Loucy (cell line): Measurements from ENCODE around the gene COQ2.

ENCODE experiments used
- H2AFZ ChIP-seq: fragments of 200-600 bp; sonication (generic); 2 replicates; pipeline ENCODE4 v1.6.0; 2016; ENCODE audit warnings: antibody characterized with exemption, mild to moderate bottlenecking, low read length, moderate library complexity
- H3F3A ChIP-seq: fragments of 200-600 bp; 2 replicates; pipeline ENCODE4 v1.6.0; 2016; ENCODE audit warnings: antibody characterized with exemption, low read depth, mild to moderate bottlenecking
- H3K27me3 ChIP-seq: fragments of 200-600 bp; sonication (generic); 2 replicates; pipeline ENCODE4 v1.6.1; 2014; ENCODE audit warnings: low read length, mild to moderate bottlenecking; ENCODE audit not compliant: insufficient read depth, poor library complexity, severe bottlenecking
- H3K36me3 ChIP-seq: fragments of 200-600 bp; sonication (generic); 2 replicates; pipeline ENCODE4 v1.6.1; 2016; ENCODE audit warnings: low read length; ENCODE audit not compliant: insufficient read depth
- H3K4me1 ChIP-seq: fragments of 200-600 bp; sonication (generic); 2 replicates; pipeline ENCODE4 v1.5.1; 2014; ENCODE audit warnings: low read length, mild to moderate bottlenecking; ENCODE audit not compliant: insufficient read depth, poor library complexity, severe bottlenecking
- H3K4me2 ChIP-seq: fragments of 200-600 bp; sonication (generic); 2 replicates; pipeline ENCODE4 v1.6.0; 2014; ENCODE audit warnings: antibody characterized with exemption, low read length, low read depth, mild to moderate bottlenecking; ENCODE audit not compliant: poor library complexity, severe bottlenecking
- H3K4me3 ChIP-seq: fragments of 200-600 bp; sonication (generic); 2 replicates; pipeline ENCODE4 v1.5.1; 2014; ENCODE audit warnings: low read length, mild to moderate bottlenecking, mixed read lengths; ENCODE audit not compliant: poor library complexity, severe bottlenecking
- H3K79me2 ChIP-seq: fragments of 200-600 bp; sonication (generic); 2 replicates; pipeline ENCODE4 v1.6.1; 2014; ENCODE audit warnings: low read length; ENCODE audit not compliant: insufficient read depth
- H3K9ac ChIP-seq: fragments of 200-600 bp; sonication (generic); 2 replicates; pipeline ENCODE4 v1.6.0; 2014; ENCODE audit warnings: mild to moderate bottlenecking, low read depth, low read length, moderate library complexity; ENCODE audit not compliant: poor library complexity, severe bottlenecking
- H3K9me2 ChIP-seq: fragments of 200-600 bp; sonication (generic); replicated peaks from 2 replicates; pipeline ENCODE4 v1.6.1; 2016; ENCODE audit warnings: low read depth, low read length, mixed read lengths
- H3K9me3 ChIP-seq: fragments of 200-600 bp; sonication (generic); 2 replicates; pipeline ENCODE4 v1.6.1; 2014; ENCODE audit warnings: mild to moderate bottlenecking, antibody characterized with exemption, low read length, low read depth; ENCODE audit not compliant: insufficient read depth
- H4K20me1 ChIP-seq: fragments of 200-600 bp; sonication (generic); 2 replicates; pipeline ENCODE4 v1.6.0; 2014; ENCODE audit warnings: antibody characterized with exemption, low read length, mild to moderate bottlenecking; ENCODE audit not compliant: insufficient read depth, poor library complexity, severe bottlenecking
- CTCF ChIP-seq: fragments of 200-600 bp; sonication (generic); conservative IDR thresholded peaks from 2 replicates; pipeline ENCODE4 v1.5.1; 2014; ENCODE audit warnings: mild to moderate bottlenecking, antibody characterized with exemption, low read length
- EZH2phosphoT487 ChIP-seq: fragments of 200-600 bp; IDR thresholded peaks from 2 replicates; pipeline ENCODE4 v1.6.1; 2018; ENCODE audit warnings: antibody characterized with exemption, mild to moderate bottlenecking, moderate library complexity, borderline replicate concordance

Gene COQ2

DNA sequence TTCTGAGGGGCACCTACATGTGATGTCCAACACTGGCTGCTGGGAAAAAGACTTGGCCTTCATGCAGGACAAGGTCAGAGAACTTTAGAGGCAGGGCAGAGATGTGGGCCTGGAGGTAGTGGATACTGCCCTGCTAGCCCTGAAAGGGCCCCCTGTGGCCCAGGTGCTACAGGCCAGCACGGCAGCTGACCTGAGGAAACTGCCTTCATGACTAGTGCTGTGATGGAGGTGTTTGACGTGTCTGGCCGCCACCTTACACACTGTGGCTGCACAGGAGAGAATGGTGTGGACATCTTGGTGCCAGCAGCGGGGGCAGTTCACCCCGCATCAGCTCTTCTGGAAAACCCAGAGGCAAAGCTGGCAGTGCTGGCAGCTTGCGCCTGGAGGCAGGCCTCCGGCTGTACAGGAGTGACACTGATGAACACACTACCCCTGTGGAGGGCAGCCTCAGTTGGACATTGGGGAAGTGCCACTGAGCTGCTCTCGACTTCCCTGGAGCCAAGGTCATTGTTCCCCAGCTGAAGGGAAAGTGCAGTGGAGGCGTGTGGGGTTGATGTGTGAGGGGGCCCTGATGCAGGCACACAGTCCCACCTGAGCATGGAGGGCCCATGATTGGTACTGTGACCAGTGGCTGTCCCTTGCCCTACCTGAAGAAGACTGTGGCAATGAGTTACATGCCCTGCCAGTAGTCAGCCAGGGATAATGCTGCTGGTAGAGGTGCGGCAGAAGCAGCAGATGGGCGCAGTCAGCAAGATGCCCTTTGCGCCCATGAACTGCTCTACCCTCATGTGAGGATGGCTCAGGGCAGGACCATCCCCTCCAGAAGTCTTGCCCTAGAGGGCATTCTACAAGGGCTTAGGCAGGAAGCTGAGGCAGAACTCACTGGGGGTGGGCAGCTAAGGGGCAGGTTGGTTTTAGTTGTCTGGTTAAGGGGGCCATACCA lies 36.9 kb downstream of the COQ2 start:
- Histone ChIP-seq H3K4me1 (peaks cover 10% of the 10 kb centered on the region), H3K9me3 (no peaks in the 10 kb centered on the region), H3K9ac (no peak overlapping the region), H3K36me3 (no peaks in the 10 kb centered on the region), H3K4me3 (no peak overlapping the region), H2AFZ (no peak overlapping the region), H3F3A (no peaks in the 10 kb centered on the region), H3K4me2 (no peak overlapping the region), H3K79me2 (no peaks in the 10 kb centered on the region), H3K27me3 (no peaks in the 10 kb centered on the region), H4K20me1 (no peaks in the 10 kb centered on the region), H3K9me2 (no peaks in the 10 kb centered on the region)
- TF ChIP-seq CTCF (no peak), EZH2phosphoT487 (no peak)

GRCh38 chr4:83241132-83241531 lies 43.5 kb downstream of the COQ2 start:
- Histone ChIP-seq H3K9ac (no peak overlapping the region), H3K9me3 (no peaks in the 10 kb centered on the region), H3F3A (no peaks in the 10 kb centered on the region), H2AFZ (no peak overlapping the region), H3K4me2 (no peak overlapping the region), H3K36me3 (no peaks in the 10 kb centered on the region), H3K9me2 (no peaks in the 10 kb centered on the region), H3K4me1 (peaks cover 14% of the 10 kb centered on the region), H3K27me3 (no peaks in the 10 kb centered on the region), H3K79me2 (no peaks in the 10 kb centered on the region), H3K4me3 (no peak overlapping the region), H4K20me1 (no peaks in the 10 kb centered on the region)
- TF ChIP-seq CTCF (no peak), EZH2phosphoT487 (no peak)

DNA sequence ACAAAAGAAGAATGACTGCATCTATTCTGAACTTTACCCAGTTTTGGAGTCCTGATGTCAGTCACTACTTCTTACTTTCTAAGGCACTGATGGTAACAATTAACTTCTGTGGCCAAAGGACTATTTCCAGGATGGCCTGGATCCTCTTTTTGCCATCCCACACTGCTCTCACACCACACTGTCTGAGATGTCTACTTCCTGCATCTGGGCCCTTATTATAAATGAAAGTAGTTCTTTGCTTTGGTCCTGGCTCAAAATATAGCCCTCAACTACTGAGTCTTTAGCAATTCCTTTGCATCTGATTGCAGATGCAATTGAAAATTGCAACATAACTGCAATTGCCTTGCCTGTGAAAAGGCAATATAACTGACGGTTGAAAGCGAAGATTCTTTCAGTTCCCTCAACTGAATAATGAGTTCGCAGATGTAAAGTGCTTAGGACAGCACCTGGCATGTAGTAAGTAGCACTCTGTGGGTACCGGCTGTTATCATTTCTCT lies 44.2 kb downstream of the COQ2 start:
- no peaks in the 10 kb centered on the region for H3K36me3 ChIP-seq
- no peak overlapping the region for H3K4me2 ChIP-seq
- H3K9me2 ChIP-seq = no peaks in the 10 kb centered on the region
- H3K27me3 ChIP-seq = no peaks in the 10 kb centered on the region
- H3K9ac ChIP-seq = no peak overlapping the region
- H3K4me1 ChIP-seq = peaks cover 21% of the 10 kb centered on the region
- H3K9me3 ChIP-seq = no peaks in the 10 kb centered on the region
- H4K20me1 ChIP-seq = no peaks in the 10 kb centered on the region
- no peaks in the 10 kb centered on the region for H3K79me2 ChIP-seq
- no peak for TF ChIP-seq CTCF
- no peak for TF ChIP-seq EZH2phosphoT487
- no peak overlapping the region for H3K4me3 ChIP-seq
- H3F3A ChIP-seq = no peaks in the 10 kb centered on the region
- no peak overlapping the region for H2AFZ ChIP-seq
